AG09309 (cell line): ENCODE measurements around the gene DCLRE1A.

Source experiments
- DNase-seq: peaks from one replicate; pipeline ENCODE4 v3.0.0-alpha.2; 2010; ENCODE audit warnings: low read depth
- H3K4me3 ChIP-seq: 2 replicates; pipeline ENCODE4 v1.5.1; 2011; ENCODE audit warnings: mild to moderate bottlenecking, low read depth, low read length, moderate library complexity; ENCODE audit not compliant: control insufficient read depth
- CTCF ChIP-seq: IDR thresholded peaks from 2 replicates; pipeline ENCODE4 v1.5.1; 2011; ENCODE audit warnings: mild to moderate bottlenecking, low read depth, low read length, inconsistent platforms; ENCODE audit not compliant: insufficient read depth, control insufficient read depth; ENCODE audit errors: missing control alignments

DCLRE1A gene

GRCh38 chr10:113802997-113803396 lies 50.9 kb downstream of the DCLRE1A start:
- TF ChIP-seq CTCF: no peak
- H3K4me3 ChIP-seq: no peak overlapping the region
- no peak for DNase-seq

- no peak overlapping the region for H3K4me3 ChIP-seq
- TF ChIP-seq CTCF: no peak
- no peak for DNase-seq
Observed at GRCh38 chr10:113801569-113801968, 52.3 kb downstream of the DCLRE1A start.

- H3K4me3 ChIP-seq: no peak overlapping the region
- TF ChIP-seq CTCF: no peak
- DNase-seq: no peak
Observed at GRCh38 chr10:113791691-113792090, 62.2 kb downstream of the DCLRE1A start.

- DNase-seq: peak; percentile 91
- TF ChIP-seq CTCF: no peak
- no peak overlapping the region for H3K4me3 ChIP-seq
Observed at GRCh38 chr10:113788604-113789083, 65.2 kb downstream of the DCLRE1A start.
